HG02642 (cell line): ENCODE measurements around the gene RPS6KB2.
A peak's percentile ranks its signal among the peaks of the same experiment; 100 is the strongest.

Source experiments
- ATAC-seq: cut with Tn5 transposase; IDR thresholded peaks from one replicate; pipeline ENCODE4 v1.9.1; 2021; ENCODE audit warnings: mild to moderate bottlenecking; ENCODE audit not compliant: unreplicated experiment, poor library complexity

The RPS6KB2 gene

GRCh38 chr11:67409261-67409666, 19.0 kb upstream of the RPS6KB2 start:
- peak; percentile 51 for ATAC-seq

- ATAC-seq, result peak; percentile 6
Observed at GRCh38 chr11:67409781-67410368, 18.4 kb upstream of the RPS6KB2 start.

GRCh38 chr11:67410369-67410831, 17.9 kb upstream of the RPS6KB2 start:
- no peak for ATAC-seq

GRCh38 chr11:67410984-67411784, 17.1 kb upstream of the RPS6KB2 start:
- no peak for ATAC-seq

- ATAC-seq, result no peak
Observed at GRCh38 chr11:67411785-67412152, 16.5 kb upstream of the RPS6KB2 start.

- no peak for ATAC-seq
Observed at GRCh38 chr11:67412495-67413179, 15.7 kb upstream of the RPS6KB2 start.

- no peak for ATAC-seq
Observed at GRCh38 chr11:67413266-67413849, 14.9 kb upstream of the RPS6KB2 start.

- no peak for ATAC-seq
Observed at GRCh38 chr11:67415501-67416304, 12.6 kb upstream of the RPS6KB2 start, which contains the start of gene CARNS1. CARNS1 (plus strand) TSS chr11:67415678; CDS start chr11:67416200, 522 bp downstream.

- no peak for ATAC-seq
Observed at GRCh38 chr11:67416416-67417335, 11.6 kb upstream of the RPS6KB2 start.

GRCh38 chr11:67417425-67417824, 10.9 kb upstream of the RPS6KB2 start:
- ATAC-seq, result no peak

GRCh38 chr11:67418476-67419281, 9.6 kb upstream of the RPS6KB2 start:
- ATAC-seq, result no peak

- no peak for ATAC-seq
Observed at GRCh38 chr11:67419325-67420049, 8.8 kb upstream of the RPS6KB2 start.

GRCh38 chr11:67420147-67420645, 8.1 kb upstream of the RPS6KB2 start:
- ATAC-seq, result no peak

- peak; percentile 86 for ATAC-seq
Observed at GRCh38 chr11:67420646-67421429, 7.5 kb upstream of the RPS6KB2 start.

- ATAC-seq, result no peak
Observed at GRCh38 chr11:67421430-67422031, 6.8 kb upstream of the RPS6KB2 start.

GRCh38 chr11:67422891-67423290, 5.4 kb upstream of the RPS6KB2 start:
- no peak for ATAC-seq
